Stimulated activated CD4-positive, alpha-beta T cell treated with anti-CD3 and anti-CD28 coated beads, Interleukin-12 subunit alpha, Interleukin-12 subunit beta, amount 100 ng/mL, for 24 hours (primary cell): Measurements from ENCODE around the gene RMP24.
"Not testable (repeated sequence)": the region's sequence is repeated elsewhere in the genome, so short reads cannot be mapped to it uniquely, and the experiment has no call there.

Source experiments
- DNase-seq, 2 experiments: peaks; one replicate each; pipeline ENCODE4 v3.0.0-alpha.2; 2020; ENCODE audit warnings: low read depth in 2 of 2

The RMP24 gene

DNA sequence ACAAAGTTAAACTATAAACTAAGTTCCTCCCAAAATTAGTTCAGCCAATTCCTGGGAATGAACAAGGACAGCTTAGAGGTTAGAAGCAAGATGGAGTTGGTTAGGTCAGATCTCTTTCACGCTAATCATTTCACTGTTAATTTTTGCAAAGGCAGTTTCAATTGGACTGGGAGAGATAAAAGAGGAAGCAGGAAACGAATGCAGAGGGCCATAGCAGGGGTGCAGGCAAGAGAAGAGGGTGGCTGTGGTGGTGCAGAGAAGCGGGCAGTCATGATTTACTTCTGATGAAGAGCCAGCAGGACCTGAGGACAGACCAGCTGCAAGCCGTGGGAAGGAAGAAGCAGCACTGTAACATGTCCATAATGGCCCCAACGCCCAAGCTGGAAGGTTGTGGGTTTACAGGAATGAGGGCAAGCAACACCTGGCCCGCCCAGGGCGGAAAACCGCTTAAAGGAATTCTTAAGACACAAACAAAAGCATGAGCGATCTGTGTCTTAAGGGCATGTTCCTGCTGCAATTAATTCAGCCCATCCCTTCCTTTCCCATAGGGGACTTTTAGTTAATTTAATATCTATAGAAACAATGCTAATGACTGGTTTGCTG lies 4.1 kb upstream of the RMP24 start:
- no peak for DNase-seq

DNA sequence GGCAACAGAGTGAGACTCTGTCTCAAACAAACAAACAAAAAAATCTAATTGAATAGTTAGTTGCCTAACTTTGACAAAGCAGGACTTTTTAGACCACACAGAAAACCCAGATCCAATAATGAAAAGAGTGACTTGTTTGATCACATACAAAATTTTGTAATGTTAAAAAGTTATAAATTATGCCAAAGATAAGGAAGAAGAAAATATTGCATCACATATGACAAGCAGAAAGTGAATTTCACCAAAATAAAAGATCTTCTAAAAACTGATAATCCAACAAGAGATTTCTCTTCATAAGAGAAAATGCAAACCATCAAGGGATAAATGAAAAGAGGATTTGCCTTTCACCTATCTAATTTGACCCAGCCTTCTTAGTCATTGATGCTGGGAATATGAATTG lies 2.8 kb upstream of the RMP24 start:
- no peak for DNase-seq

DNA sequence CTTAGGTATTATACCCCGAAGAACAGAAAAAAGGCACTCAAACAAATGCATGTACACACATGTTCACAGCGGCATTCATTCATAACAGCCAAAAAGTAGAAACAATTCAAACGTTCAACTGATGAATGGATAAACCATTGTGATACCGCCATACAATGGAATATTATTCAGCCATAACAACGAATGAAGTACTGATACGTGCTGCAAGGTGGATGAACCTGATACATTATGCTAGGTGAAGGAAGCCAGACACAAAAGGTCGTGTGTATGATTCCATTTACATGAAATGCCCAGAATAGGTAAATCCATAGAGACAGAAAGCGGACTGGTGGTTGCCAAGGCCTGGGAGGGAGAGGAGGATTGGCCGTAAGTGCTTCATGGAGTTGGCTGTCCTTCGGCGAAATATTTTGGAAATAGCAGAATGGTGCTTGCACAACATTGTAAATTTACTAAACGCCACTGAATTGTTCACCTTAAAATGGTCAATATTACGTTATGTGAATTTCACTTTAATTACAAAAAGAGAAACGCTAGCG lies 750 bp upstream of the RMP24 start:
- no peak for DNase-seq

DNA sequence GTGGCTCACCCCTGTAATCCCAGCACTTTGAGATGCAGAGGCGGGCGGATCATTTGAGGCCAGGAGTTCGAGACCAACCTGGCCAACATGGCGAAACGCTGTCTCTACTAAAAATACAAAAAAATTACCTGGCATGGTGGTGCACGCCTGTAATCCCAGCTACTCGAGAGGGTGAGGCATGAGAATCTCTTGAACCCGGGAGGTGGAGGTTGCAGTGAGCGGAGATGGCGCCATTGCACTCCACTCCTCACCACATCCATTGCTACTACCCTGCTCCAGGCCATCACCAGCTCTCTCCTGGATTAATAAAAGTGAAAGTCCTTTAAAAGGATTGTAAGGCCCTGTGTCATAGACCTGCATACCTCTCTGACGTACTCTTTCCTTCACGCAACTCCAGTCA lies 1.2 kb downstream of the RMP24 start:
- no peak for DNase-seq

DNA sequence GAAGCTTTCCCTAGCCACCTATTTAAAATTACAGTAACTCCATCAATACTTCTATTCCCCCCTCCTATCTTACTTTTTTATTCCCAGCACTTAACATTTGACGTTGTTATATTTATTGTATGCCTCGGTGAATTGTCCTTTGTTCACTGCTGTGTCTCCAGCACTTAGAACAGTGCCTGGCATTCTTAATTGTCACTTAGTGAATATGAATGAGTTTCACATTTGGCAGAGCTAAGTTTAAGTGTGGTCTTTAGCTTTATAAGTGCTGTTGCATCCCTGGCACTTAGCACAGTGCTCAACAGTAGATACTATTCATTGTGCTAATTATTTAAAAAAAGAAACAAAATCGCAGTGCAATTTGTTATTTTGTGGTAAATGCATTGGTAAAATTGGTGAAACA lies 1.7 kb downstream of the RMP24 start:
- DNase-seq = no peak

DNA sequence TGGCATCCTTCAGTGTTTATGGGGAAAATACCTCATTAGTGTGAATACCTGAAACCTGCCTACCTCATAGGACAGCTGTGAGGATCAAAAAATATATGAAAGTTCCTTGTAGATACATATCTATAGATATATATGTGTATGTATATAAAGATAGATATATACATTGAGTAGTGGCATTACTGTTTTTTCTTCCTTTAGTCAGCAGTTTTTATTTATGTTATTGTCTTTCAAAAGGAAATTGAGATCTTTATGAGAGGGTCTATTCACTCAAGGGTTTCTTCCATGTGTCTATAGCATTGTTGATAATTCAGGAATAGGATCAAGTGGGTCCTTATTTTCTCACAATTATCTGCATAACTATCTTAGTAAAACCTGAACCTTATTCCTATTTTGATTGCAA lies 6.6 kb downstream of the RMP24 start:
- DNase-seq = no peak

DNA sequence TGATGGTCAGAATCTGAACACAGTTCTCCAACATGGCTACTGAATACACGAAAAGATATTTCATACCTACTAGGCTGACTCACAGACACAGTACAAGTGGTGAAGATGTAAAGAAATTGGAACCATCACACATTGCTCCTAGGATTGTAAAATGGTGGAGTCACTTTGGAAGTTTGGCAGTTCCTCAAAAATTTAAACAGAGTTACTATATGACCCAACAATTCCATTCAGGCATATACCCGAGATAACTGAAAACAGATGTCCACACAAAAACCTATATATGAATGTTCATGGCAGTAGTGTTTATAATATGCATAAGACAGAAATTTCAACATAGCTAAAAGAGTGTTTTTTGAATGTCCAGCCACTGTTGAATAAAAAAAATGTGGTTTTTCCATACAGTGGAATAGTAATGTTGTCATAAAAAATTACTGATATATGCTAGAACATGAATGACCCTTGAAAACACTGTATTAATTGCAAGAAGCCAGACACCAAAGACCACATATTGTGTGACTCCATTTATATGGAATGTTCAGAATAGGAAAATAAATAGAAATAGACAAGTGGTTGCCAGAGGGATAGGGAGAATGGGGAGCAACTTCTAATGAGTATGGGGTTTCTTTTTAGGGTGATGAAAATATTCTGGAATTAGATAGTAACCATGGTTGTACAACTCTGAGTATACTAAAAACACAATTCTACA lies 10.1 kb downstream of the RMP24 start:
- no peak for DNase-seq

DNA sequence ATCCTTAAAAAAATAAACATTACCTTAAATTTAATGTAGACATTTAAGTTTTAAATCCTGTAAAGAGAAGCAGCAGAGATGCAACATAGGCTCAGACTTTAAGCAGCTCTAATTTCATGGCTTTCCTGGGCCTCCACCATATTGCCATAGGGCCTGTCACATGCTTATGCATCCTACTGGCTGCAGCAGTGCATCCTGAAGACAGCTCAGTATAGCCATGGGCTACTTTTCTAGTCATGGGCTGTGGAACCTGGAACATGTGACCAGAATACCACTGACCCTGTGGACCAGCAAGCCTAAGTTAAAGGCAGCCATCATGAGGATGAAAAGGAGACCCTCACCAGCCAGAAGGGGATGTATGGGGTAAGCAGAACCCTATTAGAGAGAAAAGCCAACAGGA lies 10.7 kb downstream of the RMP24 start:
- DNase-seq = no peak

DNA sequence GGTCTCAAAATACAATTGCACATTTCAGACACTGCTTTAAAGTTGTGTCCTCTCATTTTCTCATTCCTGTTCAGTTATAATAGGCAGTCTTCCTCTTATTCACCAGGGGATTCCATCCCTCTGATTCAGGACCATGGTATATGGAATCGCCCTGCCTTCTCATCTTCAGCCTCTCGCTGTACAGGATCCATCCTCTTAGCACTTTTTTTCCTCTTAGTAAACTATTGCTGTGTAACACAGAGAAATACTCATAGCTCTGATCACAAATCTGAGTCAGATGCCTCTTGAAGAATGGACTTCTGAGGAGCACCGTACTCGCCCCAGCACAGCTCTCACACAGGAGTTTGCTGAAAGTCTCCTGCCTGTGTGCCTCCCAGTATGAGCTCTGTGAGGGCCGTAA lies 11.3 kb downstream of the RMP24 start:
- DNase-seq = no peak

DNA sequence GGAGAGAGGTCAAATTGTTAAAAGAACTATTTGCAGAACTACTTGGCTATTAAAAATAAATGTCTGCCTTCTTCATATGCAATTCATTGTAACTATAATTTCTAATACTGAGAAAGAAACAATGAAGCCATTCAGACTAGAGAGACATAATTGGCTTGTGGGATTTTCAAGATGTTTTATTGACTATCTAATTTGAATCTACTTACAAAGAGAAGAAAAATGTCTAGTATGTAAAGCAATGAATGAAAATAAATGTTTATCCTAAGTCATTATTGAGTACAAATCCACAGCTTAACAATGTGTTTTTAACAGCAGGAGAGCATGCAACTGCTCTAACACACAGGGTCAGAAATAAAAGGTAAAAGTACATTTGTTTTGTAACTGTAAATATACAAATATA lies 19.2 kb downstream of the RMP24 start:
- DNase-seq = no peak

DNA sequence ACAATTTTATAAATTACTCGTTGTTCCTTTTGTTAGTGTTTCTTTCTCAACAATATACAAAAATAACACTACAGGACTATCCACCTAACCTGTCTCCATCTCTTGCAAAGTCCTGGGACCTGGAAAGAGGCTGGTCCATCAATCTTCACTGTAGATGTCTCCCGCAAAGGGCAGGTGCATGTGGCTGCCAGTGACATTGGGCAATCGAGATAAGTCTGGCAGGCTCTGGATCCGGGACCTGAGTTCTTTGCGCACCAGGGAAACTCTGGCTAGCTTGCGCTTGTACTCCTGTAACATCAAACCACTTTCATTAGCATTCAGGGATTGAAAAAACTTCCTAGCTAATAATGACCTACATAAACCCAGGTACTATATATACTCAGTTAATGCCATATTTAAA lies 20.5 kb downstream of the RMP24 start:
- no peak for DNase-seq

DNA sequence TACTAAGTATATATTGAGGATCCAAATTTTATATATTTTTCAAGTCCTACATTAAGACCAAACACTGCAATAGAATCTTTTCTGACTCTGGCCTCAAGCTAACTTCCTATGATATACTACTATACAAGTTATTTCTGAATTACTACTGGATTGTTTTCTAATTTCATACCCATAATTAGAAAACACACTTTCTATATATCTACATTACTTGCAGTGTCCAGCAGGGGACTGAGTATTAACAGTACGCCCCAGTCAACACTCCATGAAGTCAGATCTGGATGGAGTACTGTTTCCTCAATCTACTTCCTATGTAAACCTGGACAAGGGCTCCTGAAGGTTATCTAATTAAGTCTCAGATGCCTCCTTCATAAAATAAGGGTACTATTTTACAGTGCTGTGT lies 26.5 kb downstream of the RMP24 start:
- no peak for DNase-seq

DNA sequence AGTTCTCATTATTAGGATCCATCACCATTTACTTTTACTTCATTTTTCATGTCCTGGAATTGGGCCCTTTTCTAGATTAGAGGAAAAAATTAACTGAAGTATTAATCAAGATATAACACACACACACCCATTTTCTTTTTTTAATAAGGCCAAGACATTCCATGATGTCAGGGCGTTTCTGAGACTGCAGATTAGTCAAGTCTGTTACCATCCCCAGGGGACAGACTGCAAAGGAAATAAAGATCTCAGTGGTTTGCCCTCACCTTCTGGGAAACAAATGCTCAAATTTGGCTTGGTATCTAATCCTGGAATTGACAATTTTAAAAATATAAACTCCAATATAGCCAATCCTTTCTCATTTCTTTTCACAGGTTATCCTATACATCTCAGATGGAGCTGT lies 27.4 kb downstream of the RMP24 start:
- no peak for DNase-seq

DNA sequence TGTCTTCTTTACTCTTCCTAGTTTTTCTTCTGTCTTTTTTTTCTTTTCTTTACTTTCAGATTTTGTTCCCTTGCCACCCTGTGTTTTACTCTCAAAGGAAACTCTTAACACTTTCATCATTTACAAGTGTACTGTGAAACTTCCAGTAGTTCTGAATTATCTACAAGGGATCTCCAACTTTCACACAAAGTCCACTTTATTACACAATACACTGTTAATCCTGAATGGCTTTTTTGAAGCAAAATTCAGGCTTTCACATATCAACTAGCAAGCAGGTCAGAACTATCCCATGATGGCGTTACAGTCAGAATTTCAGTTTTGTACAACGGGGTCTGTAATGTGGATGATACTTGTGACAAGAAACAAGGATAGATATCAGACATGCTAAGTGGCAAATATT lies 34.5 kb downstream of the RMP24 start:
- DNase-seq = no peak

DNA sequence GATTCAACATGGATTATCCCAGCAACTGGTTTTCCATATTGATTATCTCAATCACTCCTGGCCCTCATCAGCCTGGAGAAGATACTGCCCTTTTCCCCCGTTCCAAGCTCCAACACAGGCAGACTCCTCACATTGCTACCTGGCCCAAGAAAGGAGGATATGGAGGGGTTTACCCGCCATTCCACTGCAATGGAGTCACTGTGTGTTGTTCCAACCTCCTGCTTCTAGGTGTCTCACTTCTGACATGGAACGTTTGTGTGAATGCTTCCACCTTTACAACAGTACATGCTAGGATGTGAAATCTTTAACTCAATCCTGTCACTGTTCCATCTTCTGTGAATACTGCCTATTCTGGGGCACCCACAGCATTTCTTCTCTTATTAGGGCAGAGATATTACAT lies 36.7 kb downstream of the RMP24 start:
- DNase-seq = no peak

DNA sequence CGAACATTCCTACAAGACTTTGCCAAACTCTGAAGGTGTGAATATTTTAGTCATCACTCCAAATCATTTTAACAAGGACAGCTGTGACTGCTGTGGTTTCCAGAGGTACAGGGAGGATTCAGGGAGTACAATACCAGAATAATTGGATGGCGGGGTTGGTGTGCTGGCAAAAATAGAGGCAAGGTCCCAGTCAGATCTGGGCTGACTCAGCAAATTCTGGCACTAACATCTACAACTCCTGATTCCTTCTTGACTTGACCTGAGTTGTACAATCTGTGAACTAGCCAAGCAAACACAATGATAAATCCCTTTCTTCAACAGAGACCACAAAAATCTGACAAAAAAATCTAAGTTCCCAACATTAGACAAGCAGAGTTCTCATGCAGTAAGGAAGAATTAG lies 40.4 kb downstream of the RMP24 start:
- no peak for DNase-seq

DNA sequence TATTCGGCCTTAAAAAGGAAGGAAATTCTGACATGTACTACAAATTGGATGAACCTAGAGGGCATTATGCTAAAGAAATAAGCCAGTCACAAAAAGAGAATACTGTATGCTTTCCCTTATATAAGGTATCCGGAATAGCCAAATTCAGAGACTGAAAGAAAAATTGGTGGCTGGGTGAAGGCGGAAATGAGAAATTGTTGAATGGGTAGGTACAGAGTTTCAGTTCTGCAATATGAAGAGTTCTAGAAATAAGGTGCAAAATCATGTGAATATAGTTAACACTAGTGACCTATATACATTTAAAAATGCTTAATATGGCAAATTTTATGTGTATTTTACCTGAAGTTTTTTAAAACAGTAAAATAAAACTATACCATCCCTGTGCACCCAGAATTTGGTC lies 43.1 kb downstream of the RMP24 start:
- no peak for DNase-seq

DNA sequence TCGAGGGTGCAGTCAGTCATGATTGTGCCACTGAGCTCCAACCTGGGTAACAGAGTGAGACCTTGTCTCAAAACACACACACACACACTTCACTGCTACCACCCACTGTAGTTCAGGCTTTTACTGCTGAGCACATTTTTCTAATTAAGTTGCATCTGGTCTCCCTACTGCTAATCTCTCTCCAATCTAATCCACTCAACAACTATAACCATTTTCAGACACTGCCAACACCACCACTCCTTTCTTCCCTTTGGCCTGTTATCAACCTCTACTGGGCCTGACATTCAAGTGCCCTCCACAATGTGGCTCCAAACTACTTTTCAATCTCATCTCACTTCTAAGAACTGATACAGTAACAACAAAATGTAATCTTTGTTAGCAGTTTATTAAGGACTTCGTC lies 44.8 kb downstream of the RMP24 start:
- no peak for DNase-seq

DNA sequence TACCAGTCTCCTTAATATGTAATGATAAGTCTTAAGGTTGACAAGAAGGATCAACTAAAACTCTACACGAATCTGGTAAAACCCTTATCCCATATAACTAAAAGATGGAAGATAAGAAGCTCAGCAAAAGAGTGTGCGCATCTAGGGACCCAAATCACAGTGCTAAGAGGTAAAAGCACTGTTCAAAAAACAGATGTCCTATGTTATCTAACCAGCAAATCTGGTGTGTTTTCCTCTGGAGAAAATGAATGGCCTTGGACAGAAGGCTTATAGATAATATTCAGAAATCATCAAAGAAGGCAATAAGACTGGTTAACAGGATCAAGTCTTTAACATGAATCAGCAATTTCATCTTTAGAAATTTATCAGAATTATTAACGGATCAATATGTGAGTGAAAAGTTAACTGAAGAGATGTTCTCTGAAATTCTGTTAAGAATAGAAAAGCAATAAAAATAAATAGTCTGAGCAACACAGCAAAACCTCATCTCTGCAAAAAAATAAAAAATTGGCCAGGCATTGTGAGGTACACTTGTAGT lies 47.8 kb downstream of the RMP24 start:
- no peak for DNase-seq

DNA sequence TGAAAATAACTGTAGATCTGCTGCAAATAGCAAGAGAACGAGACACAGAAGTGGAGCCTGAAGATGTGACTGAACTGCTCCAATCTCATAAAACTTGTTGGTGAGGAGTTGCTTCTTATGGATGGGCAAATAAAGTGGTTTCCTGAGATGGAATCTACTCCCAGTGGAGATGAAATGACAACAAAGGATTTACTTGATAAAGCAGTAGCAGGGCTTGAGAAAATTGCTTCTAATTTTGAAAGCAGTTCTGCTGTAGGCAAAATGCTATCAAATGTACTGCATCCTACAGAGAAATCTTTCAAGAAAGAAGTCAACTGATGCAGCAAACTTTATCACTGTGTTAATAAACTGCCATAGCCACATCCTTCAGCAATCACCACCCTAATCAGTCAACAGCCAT lies 50.9 kb downstream of the RMP24 start:
- no peak for DNase-seq

DNA sequence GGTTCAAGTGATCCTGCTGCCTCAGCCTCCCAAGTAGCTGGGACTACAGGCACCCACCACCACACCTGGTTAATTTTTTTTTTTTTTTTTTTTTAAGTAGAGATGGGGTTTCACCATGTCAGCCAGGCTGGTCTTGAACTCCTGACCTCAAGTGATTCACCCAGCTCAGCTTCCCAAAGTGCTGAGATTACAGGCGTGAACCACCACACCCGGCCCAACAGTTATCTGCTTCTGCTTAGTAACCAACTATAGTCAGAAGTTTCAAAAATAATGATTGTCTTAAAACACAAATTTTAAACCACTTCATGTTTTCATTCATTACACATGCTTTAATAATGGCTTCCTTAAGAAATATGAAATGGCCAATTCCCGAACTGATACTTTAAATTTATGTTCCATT lies 51.8 kb downstream of the RMP24 start:
- DNase-seq = not testable (repeated sequence)

DNA sequence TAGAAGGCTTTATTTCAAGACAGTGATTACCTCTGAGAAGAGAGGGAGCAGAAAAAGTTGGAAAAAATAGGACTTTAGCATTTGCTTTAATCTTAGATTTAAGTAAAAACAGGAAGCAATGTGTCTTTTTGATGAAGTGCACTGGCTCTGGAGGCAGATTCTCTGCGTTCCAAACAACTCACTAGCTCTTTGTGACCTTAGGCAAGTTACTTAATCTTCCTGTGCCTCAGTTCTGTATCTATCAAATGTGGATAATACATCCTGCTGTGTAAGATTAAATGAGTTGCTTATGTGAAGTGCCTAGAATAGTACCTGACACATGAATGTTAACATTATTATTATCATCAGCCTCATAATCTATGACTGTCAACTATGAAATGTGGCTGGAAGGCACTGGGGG lies 52.5 kb downstream of the RMP24 start:
- no peak for DNase-seq

DNA sequence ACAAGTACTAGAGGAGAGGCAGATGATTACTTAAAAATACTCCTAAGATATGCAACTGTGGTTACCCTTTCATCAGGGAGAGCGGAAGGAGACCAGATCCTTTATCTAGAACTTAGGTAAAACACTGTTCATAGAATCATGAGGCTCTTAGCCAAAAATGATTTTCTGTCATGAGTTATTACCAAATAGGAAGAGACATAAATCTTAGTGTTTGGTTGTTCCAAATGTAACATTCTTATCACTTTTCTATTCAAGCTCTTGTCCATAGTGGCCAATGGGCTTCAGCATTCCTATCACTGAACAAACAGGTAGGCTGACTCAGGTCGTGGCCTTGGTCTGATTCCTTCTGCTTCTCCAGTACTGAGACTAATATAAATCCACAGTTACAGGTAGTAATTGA lies 56.4 kb downstream of the RMP24 start:
- DNase-seq = no peak
